Activated T-cell treated with anti-CD3 and anti-CD28 coated beads for 48 hours (primary cell): ENCODE data around the gene MRPL45.
"Not testable (repeated sequence)": the region's sequence is repeated elsewhere in the genome, so short reads cannot be mapped to it uniquely, and the experiment has no call there.

Experiments
- DNase-seq: peaks from one replicate; pipeline ENCODE4 v3.0.0-alpha.2; 2020; ENCODE audit warnings: low read depth

The MRPL45 gene

DNA sequence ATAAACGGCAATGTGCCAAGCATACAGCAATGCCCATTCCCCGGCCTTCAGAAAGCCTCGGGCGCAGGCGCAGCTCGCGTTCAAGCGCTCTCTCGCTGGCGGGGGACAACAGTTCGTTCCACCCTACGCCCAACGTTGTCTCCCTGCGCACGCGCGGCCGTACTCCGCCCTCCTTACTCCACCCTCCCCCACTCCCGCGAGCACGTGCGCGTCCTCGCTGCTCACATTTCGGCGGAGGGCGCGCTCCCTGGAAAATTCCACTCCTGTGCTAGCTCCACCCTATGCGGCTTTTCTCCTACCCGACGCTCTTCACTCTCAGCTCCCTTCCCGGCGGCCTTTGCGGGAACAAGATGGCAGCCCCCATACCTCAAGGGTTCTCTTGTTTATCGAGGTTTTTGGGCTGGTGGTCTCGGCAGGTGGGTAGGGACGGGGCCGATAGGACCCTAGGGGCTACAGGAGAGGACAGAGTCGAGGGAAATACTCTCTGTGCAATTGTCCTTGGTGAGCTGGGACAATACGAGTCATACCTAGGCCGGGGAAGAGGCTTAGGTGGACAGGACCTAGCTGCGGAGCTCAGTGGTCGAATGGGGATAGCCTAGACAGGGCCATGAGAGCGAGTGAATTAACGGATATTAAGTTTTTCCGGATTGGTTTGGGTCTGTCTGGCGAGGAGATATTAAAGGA, at the start of gene MRPL45:
TSS of gene MRPL45 (plus strand) at position 335 of the 684 bp plus-strand sequence. CDS start at position 351, 16 bp downstream.
- DNase-seq = peak; percentile 95

DNA sequence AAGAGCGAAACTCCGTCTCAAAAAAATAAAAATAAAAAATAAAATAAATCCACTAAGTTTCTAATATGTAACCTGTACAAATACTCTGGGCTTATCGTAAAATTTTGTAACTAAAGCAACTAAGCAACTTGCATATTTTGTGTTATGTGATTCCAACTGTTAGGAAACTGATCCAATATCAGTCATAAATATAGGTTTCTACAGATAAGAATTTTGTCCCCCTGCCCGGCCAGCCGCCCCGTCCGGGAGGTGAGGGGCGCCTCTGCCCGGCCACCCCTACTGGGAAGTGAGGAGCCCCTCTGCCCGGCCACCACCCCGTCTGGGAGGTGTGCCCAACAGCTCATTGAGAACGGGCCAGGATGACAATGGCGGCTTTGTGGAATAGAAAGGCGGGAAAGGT, 43.8 kb upstream of the MRPL45 start:
- DNase-seq = not testable (repeated sequence)

DNA sequence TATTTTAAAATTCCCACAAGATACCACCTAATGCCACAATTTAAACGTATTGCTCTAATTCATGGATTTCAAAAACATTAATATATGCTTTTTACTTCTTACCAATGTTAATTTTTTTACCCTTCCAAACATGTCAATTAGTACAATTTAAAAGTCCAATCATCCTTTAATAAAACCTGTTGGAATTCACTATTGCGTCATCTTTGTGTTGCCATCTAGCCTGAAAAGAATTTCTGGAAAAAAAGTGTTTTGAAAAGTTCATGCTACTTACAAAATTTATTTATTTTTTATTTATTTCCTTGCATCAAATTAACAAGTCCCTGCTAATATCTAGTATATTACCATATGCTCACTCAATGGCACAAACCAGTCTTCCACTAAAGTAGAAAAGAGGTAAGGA, 42.6 kb upstream of the MRPL45 start:
- not testable (repeated sequence) for DNase-seq

DNA sequence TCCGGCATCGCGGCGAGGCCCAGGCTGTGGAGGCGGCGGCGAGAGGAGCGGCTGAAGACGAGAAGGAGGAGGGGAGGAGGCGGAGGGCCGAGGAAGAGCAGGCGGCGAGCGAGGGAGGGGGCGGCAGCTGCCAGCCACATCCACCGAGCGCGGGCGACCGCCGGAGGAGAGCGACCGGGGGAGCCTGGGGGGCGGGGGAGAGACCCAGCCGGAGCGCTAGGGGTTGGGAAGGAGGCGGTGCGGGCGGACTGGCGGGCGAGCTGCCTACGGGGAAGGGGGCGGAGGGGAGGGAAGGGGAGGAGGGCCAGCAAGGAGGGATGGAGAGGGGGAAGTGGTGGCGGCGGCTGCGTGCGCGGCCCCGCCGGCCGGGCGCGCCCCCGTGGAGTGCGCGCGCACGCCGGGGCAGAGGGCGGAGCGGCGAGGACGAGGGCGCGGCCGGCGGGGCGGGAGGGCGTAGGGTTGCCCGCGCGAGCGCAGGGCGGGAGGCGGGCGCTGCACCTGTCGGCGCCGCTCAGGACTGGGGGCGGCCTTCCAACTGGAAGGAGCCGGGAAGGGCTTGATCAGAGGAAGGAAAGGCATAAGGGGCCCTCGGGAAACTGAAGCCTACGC, 39.9 kb upstream of the MRPL45 start:
- peak; percentile 85 for DNase-seq

DNA sequence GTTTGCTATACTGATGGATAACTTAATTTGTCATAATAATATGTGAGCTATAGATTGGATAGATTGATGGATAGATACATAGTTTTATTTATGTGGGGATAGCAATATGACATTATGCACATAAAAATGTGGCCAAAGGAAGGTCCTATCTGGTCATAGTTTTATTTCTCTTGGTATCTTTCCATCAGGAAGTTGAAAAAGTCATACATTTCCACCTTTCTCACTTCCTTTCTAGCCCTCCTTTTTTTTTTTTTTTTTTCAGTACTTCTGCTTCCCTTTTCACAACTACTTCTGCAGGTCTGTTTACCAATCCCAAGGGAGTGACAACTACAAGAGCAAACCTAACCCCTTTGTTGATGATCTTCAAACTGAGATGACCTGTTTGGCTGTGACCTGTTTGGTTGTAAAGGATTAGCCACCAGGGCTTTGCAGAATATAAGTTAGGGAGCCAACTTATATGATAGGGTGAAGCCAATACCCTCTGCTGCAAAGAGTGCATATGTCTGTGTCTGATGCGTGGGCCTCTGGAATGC, 30.9 kb upstream of the MRPL45 start:
- not testable (repeated sequence) for DNase-seq

DNA sequence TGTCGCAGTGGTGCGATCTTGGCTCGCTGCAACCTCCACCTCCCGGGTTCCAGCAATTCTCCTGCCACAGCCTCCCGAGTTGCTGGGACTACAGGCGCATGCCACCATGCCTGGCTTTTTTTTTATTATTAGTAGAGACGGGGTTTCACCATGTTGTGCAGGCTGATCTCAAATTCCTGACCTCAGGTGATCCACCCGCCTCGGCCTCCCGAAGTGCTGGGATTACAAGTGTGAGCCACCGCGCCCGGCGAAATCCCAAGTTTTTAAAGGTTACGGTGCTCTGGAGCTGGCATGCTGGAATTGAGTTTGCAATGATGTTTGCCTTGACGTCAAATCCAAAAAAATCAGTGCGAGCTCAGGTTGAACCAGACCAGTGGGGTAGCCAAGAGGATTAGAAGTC, 30.4 kb upstream of the MRPL45 start:
- DNase-seq = not testable (repeated sequence)

DNA sequence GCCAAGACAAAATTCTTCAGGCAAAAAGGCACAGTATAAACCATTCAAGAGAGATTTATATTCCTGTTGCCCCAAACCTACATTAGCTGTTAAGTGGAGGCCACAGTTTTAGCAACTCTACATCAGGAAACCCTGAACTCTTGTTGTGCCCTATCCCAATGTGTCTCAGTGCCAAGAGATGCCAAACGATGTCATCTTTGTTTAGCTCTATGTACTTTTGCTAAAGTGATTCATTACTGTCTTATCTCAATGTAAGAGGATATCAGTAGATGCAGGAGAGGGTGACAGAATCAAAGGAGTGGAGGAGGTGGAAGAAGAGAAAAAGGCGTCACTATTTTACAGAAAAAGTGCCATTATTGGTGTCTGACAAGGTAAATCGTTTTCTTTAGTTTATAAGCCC, 28.8 kb upstream of the MRPL45 start:
- DNase-seq = not testable (repeated sequence)

DNA sequence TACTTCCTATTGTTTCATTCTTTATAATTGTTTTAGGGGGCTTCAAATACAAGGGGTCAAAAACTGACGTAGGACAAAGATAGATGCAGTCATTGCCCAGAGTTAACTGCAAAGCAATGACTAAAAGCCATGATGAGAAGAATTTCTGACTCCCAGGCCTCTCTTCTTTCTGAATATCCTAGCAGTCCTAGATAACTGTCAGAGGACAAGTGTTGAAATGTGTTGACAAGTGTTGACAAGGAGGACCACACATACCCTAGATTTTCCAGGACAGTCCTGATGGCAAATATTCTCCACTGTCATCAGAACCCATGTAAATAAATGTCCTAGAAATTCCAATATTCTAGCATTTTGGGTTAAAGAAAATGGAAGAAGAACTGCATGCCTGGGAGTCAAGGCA, 27.9 kb upstream of the MRPL45 start:
- not testable (repeated sequence) for DNase-seq

DNA sequence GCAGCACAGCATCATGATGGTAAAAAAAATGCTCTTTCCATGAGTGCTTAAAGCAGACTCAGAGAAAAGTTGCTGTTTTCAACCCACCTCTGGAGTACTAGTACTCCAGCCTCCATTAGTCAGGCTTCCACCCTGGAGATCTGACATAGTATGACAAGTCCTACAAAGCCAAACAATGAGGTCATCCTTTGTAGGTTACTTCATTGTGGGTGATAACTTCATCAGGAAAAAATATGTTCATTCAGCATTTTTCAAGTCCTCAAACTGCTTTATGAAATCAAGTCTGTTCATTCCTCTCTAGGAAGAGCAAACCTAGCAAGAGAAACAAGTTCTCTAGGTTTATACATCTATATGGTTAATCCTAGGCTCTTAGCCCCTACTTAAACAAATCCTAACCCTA, 27.4 kb upstream of the MRPL45 start:
- DNase-seq = not testable (repeated sequence)

DNA sequence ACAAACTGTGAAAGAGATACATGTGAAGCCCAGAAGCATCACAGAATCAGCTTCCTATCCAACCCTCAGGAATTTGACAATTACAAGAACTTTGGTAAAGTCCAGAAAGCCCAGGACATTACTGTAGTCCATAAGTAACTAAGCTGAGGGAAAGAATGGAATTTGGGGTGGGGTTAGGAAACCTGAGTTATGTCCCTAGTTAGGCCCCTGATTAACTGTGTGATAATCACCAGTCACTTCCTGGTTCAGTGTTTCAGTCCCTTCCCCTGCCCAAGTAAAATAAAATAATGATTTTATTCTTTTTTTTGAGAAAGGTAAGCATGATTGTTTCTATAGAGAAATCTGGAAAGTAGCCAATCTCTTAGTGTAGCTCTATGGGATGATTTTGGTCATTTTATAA, 11.0 kb upstream of the MRPL45 start:
- DNase-seq = not testable (repeated sequence)

DNA sequence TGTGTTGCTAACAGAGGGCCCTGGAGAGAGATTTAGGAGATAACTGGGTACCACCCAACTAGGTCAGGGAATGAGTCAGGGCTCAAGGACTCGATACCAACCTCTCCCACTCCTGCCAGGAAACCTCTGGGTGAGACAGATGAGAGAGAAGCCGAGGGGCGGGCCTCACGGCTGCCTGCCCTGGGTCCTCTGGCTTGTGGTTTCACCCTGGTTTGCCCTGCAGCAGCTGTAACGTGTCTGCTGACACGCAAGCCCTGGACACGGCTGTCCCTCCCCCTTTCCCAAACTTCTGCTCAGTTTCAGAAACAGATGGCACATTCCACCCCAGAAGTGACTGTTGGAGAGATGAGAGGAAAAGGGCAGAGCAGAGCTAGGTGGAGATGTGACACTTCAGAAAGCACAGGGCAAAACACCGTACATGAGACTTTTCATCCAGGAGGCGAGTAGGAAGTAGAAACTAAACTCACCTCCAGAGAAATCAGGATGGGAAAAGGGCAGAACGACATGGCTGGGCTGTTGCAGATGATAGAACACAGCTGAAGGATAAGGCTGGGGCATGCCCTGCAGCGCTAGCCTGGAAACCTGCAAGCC, 10.4 kb upstream of the MRPL45 start:
- peak; percentile 31 for DNase-seq

DNA sequence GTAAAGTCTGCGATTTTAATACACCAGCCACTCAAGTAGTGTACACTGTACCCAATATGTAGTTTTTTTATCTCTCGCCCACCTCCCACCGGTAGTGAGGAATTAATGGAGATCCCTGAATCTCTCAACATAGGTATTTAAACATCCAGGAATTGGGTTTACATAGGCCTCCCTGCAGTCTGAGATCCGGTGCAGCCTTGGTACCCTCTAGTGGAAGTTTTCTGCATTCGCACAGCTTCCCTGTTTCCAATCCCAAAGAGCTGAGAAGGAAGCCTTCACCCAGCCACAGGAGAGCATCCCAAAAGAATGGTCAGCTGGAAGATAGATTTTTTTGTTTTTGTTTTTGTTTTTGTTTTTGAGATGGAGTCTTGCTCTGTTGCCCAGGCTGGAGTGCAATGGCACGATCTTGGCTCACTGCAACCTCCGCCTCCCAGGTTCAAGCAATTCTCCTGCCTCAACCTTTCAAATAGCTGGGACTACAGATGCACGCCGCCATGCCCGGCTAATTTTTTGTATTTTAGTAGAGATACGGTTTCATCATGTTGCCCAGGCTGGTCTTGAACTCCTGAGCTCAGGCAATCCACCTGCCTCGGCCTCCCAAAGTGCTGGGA, 8.6 kb upstream of the MRPL45 start:
- DNase-seq = not testable (repeated sequence)

DNA sequence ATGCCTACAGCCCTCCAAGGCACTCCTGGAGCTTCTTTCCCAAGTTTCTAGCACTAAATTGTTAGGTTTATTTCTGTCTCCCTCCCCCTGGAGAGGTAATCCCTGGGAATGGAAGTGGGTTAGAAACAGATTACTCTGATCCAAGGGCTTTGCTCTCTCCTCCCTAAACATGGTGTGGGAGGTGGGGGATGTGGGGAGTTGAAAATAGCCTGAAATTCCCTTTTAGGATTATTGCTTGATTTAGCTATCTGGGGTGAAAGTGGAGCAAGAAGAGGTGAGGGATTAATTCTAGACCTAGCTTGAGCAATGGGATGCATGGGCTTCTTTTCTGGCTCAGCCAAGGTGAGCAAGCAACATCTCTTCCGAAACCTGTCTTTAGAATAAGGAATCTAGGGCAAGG, 7.2 kb upstream of the MRPL45 start:
- DNase-seq = not testable (repeated sequence)

DNA sequence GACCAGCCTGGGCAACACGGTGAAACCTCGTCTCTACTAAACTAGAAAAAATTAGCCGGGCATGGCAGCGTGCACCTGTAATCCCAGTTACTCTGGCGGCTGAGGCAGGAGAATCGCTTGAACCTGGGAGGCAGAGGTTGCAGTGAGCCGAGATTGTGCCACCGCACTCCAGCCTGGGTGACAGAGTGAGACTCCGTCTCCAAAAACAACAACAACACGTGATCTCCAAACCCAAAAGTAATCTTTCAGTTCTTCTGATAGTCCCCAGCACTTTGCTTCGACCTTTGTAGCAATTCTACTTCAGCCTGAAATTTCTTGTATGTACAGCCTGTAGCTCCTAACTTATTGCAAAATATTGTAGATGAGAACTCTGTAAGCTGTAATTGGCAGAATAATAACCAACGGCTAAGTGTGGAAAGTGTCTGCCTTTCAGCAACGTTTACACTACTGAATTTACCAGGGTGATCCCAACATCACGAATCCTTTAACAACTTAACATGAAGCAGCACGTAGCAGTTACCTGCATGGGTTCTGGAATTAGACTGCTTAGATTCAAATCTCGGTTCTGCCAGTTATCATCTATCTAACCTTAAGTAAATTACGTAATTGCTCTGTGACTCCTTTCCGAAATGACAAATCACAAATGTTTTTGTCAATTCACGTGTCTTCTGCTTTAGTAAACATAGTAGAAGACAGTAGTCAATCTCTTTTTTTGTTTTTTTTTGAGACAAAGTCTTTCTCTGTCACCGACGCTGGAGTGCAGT, 1.2 kb upstream of the MRPL45 start:
- not testable (repeated sequence) for DNase-seq

DNA sequence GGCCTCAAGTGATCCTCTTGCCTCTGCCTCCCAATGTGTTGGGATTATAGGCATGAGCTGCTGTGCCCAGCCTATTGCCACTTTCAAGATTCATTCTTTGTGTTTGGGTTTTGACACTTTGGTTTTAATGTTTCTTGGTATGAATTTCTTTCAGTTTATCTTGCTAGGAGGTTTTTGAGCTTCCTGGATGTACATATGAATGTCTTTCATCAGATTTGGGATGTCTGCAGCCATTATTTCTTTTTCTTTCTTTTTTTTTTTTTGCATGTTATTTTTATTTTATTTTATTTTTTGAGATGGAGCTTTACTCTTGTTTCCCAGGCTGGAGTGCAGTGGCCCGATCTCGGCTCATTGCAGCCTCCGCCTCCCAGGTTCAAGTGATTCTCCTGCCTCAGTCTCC, 18.5 kb downstream of the MRPL45 start:
- no peak for DNase-seq

DNA sequence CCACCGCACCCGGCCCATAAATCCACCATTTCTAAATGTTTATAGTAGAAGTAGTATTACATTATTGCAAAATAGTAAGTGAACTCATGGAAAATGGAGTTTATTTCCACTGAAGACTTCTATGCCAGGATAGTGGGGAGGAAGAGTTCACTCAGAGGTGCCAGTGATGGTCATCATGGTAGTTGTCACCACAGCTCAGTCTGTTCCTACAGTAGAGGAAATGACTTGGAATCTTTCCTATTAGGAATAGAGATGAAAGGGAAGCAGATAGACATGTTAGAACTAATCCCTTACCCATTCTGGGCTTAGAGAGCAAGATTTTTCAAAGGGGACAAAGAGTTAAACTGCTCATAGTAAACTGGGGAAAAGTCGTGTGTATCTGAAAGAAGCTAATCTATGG, 20.1 kb downstream of the MRPL45 start:
- no peak for DNase-seq

DNA sequence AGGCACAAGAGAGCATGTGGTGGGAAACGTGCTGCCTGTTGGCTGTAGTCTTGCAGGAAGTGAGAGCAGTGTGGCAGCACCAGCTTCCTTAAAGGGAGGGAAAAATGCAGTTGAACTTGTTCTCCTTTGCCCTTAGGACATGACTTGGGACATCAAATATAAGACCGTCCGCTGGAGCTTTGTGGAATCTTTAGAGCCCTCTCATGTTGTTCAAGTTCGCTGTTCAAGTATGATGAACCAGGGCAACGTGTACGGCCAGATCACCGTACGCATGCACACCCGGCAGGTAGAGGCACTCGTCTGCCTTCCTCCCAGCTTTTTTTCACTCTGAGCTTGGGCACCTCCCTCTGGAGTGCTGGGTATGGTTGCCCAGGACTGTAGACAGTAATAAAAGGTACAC, 23.5 kb downstream of the MRPL45 start:
- no peak for DNase-seq

DNA sequence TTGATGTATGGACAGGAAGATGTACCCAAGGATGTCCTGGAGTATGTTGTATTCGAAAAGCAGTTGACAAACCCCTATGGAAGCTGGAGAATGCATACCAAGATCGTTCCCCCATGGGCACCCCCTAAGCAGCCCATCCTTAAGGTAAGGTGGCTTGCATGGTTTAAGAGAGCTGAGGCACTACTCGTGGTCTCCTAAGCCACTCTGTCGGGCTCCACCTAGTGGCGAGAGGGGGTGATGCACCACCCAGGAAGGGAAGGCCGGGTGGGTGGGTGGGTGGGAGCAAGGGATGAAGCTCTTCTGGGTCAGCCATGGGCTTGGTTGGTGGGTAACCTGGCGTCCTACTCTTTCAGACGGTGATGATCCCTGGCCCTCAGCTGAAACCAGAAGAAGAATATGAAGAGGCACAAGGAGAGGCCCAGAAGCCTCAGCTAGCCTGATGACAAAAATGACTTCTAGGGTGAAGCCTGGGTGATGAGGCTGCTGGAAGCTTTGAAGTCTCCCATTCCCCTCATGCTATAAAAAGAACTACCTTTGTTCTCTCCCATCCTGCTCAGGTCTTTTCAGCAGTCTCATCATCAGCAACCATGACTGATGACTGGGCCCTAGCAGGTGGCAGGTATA, 25.3 kb downstream of the MRPL45 start:
- DNase-seq = peak; percentile 50

DNA sequence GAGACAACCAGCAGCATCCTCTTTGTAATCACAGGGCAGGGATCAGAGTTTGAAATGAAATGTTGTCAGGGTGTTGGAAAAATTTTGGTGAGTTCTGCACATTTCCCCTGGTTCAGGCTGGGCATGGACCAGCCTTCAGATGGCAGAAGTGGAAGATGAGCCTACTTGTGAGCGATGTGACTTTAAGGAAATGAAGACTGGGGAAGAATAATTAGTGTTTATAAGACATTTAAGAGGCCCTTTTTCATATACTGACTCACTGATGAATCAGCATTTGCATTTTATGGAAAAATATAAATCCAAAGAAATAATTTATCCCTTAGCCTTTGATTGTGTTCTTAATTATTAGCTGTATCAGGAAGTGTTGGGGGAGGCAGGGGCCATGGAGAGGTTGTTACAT, 25.9 kb downstream of the MRPL45 start:
- DNase-seq = no peak

DNA sequence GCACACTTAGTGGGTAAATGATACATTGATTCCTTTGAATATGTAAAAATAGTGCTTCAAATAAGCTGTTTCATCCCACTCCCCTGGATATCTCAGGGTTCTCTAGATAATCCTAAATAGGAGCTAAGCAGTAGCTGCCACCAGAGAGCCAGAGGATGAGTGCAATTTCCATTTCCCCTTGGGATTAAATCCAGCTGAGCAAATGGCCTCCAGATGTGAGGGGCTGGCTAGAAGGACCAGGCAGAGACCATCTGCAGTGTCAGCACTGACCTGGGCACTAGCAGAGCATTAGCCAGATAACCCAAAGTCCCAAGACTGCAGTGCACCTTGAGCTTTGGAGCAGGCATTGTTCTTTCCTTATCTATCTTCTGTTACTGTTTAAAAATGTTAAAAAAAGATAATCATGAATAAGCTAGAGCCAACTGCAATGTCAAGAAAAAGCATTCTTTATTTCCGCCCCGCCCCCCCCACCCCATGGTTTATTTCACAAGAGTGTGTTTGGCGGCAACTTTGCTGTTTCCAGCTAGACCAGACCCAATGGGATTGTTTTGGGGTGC, 27.3 kb downstream of the MRPL45 start:
- no peak for DNase-seq

DNA sequence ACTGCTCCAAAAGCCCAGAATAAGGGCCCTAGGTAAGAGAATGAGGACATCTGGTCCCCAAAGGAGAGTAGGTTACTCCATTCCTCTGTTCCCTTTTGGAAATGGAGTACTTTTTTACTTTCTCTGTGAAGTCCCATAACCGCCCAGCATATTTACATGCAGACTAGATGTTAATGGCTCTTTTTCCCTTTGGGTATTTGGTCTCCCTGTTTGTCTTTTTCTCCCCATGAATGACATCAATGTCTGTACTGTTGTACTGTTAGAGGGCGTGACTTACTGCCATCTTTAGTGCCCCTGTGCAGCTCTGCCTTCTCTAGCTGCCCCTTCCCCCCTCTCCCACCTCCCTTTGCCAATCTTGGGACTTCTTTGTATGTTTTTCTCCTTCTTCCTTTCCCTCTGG, 27.8 kb downstream of the MRPL45 start:
- no peak for DNase-seq
